H1 (cell line): ENCODE data around the gene FOXA3. TPM values are rescaled to one million over a fixed set of nuclear protein-coding genes. Genes with fewer than 3 reads are reported as not detected.

Experiments used
- CTCF ChIA-PET: fragments of 300-600 bp; sonication (Branson Sonifier 250); formaldehyde crosslinking; loops from one replicate; lab custom pipeline; 2021; ENCODE audit not compliant: partially characterized antibody; lab: Charles Lee
- POLR2A ChIA-PET: fragments of 300-600 bp; sonication (Branson Sonifier 250); formaldehyde crosslinking; loops from one replicate; lab custom pipeline; 2021; ENCODE audit warnings: inconsistent platforms; ENCODE audit not compliant: partially characterized antibody; lab: Charles Lee
- DNase-seq, 2 experiments: peaks; one replicate each; pipeline versions ENCODE4 v3.0.0 to v3.0.0-alpha.2; 2010 to 2022; ENCODE audit warnings: low spot score in 2 of 2, low read depth in 1 of 2, mixed read lengths in 1 of 2
- FAIRE-seq: peaks from 2 replicates; lab custom pipeline; 2011; peaks lifted over from hg19 to GRCh38; lab: Jason Lieb, UNC
- H2AFZ ChIP-seq: 2 replicates; pipeline ENCODE4 v1.8.1; 2012; ENCODE audit warnings: low read length, inconsistent platforms
- H2AK5ac ChIP-seq: 2 replicates; pipeline ENCODE4 v1.6.1; 2013; ENCODE audit warnings: low read depth, low read length
- H2BK120ac ChIP-seq: replicated peaks from 2 replicates; pipeline ENCODE3; 2013; ENCODE audit warnings: low read depth, low read length, inconsistent platforms
- H2BK12ac ChIP-seq: 2 replicates; pipeline ENCODE4 v1.6.1; 2013; ENCODE audit warnings: low read depth, low read length
- H2BK15ac ChIP-seq: 2 replicates; pipeline ENCODE4 v1.6.1; 2013; ENCODE audit warnings: low read length
- H2BK20ac ChIP-seq: 2 replicates; pipeline ENCODE4 v1.6.1; 2013; ENCODE audit warnings: low read length
- H2BK5ac ChIP-seq: 2 replicates; pipeline ENCODE4 v1.6.1; 2013; ENCODE audit warnings: low read depth, low read length
- H3K14ac ChIP-seq: 2 replicates; pipeline ENCODE4 v1.6.1; 2013; ENCODE audit warnings: inconsistent platforms; ENCODE audit not compliant: insufficient read length
- H3K18ac ChIP-seq: 2 replicates; pipeline ENCODE4 v1.6.1; 2013; ENCODE audit warnings: low read length; ENCODE audit errors: extremely low read depth
- H3K23ac ChIP-seq: 2 replicates; pipeline ENCODE4 v1.6.1; 2013; ENCODE audit warnings: inconsistent platforms; ENCODE audit not compliant: insufficient read length
- H3K23me2 ChIP-seq: 2 replicates; pipeline ENCODE4 v1.6.1; 2013; ENCODE audit warnings: low read depth, low read length
- H3K27ac ChIP-seq: 2 replicates; pipeline ENCODE4 v1.6.1; 2011; ENCODE audit warnings: low read depth, low read length, inconsistent platforms
- H3K27me3 ChIP-seq, 4 experiments: replicated peaks in 1 of 4; 1 replicate in 1 of 4; 2 replicates in 3 of 4; pipeline versions ENCODE4 v1.6.1 to v1.8.1; 2011 to 2013; ENCODE audit warnings: low read length in 3 of 4, mild to moderate bottlenecking in 3 of 4, inconsistent platforms in 2 of 4, mixed read lengths in 2 of 4, moderate library complexity in 1 of 4; ENCODE audit not compliant: control insufficient read depth in 3 of 4, insufficient read depth in 3 of 4; ENCODE audit errors: extremely low read depth in 1 of 4
- H3K36me3 ChIP-seq, 4 experiments: 2 replicates each; pipeline versions ENCODE4 v1.6.1 to v1.8.1; 2011 to 2013; ENCODE audit warnings: mild to moderate bottlenecking in 4 of 4, low read length in 3 of 4, moderate library complexity in 2 of 4, control low read depth in 1 of 4, inconsistent platforms in 1 of 4; ENCODE audit not compliant: insufficient read depth in 4 of 4, control insufficient read depth in 2 of 4
- H3K4ac ChIP-seq: replicated peaks from 2 replicates; pipeline ENCODE3; 2013; ENCODE audit warnings: low read length, low read depth, mixed read lengths, inconsistent platforms; ENCODE audit not compliant: insufficient read length
- H3K4me1 ChIP-seq, 4 experiments: replicated peaks in 1 of 4; 1 replicate in 1 of 4; 2 replicates in 3 of 4; pipeline versions ENCODE4 v1.6.1 to v1.8.1; 2011 to 2013; ENCODE audit warnings: low read length in 3 of 4, inconsistent platforms in 2 of 4, mixed read lengths in 1 of 4; ENCODE audit not compliant: insufficient read depth in 4 of 4, control insufficient read depth in 3 of 4
- H3K4me2 ChIP-seq, 2 experiments: 2 replicates each; pipeline versions ENCODE4 v1.6.1 to v1.8.1; 2011 to 2013; ENCODE audit warnings: low read depth in 2 of 2, low read length in 2 of 2, control low read depth in 1 of 2, inconsistent platforms in 1 of 2, mild to moderate bottlenecking in 1 of 2; ENCODE audit not compliant: insufficient read depth in 1 of 2
- H3K4me3 ChIP-seq, 4 experiments: fragments of 200-600, 300-600 bp in 1 of 4; sonication (generic), shearing (Covaris generic), sonication (Bioruptor Twin) in 1 of 4; 2 replicates each; pipeline versions ENCODE4 v1.5.1 to v1.8.1; 2011 to 2016; ENCODE audit warnings: low read length in 4 of 4, low read depth in 3 of 4, control low read depth in 2 of 4, inconsistent platforms in 2 of 4, mild to moderate bottlenecking in 2 of 4, mixed read lengths in 1 of 4, moderate library complexity in 1 of 4; ENCODE audit not compliant: insufficient read depth in 2 of 4; ENCODE audit errors: extremely low read depth in 1 of 4
- H3K56ac ChIP-seq: replicated peaks from 2 replicates; pipeline ENCODE3; 2013; ENCODE audit warnings: low read depth, mild to moderate bottlenecking, mixed read lengths, low read length, inconsistent platforms; ENCODE audit not compliant: insufficient read length
- H3K79me1 ChIP-seq: 2 replicates; pipeline ENCODE4 v1.6.1; 2013; ENCODE audit warnings: low read depth, low read length, control low read depth
- H3K79me2 ChIP-seq, 2 experiments: 2 replicates each; pipeline versions ENCODE4 v1.6.1 to v1.8.1; 2012 to 2013; ENCODE audit warnings: low read length in 2 of 2, mild to moderate bottlenecking in 2 of 2, inconsistent platforms in 1 of 2; ENCODE audit not compliant: insufficient read depth in 2 of 2, control insufficient read depth in 1 of 2
- H3K9ac ChIP-seq, 4 experiments: replicated peaks in 1 of 4; 1 replicate in 1 of 4; 2 replicates in 3 of 4; pipeline versions ENCODE4 v1.6.1 to v1.8.1; 2011 to 2013; ENCODE audit warnings: low read depth in 3 of 4, low read length in 3 of 4, control low read depth in 2 of 4, mild to moderate bottlenecking in 2 of 4, moderate library complexity in 2 of 4, inconsistent platforms in 1 of 4; ENCODE audit errors: extremely low read depth in 1 of 4
- H3K9me3 ChIP-seq, 2 experiments: 2 replicates each; pipeline versions ENCODE4 v1.6.1 to v1.8.1; 2012 to 2013; ENCODE audit warnings: mild to moderate bottlenecking in 2 of 2, moderate library complexity in 2 of 2, control low read depth in 1 of 2, inconsistent platforms in 1 of 2, low read depth in 1 of 2, low read length in 1 of 2, mixed read lengths in 1 of 2; ENCODE audit not compliant: insufficient read depth in 2 of 2
- H4K20me1 ChIP-seq, 2 experiments: replicated peaks in 1 of 2; 2 replicates each; pipeline versions ENCODE3 to v1.8.1; 2011 to 2013; ENCODE audit warnings: inconsistent platforms in 2 of 2, low read length in 2 of 2, mild to moderate bottlenecking in 1 of 2; ENCODE audit not compliant: insufficient read depth in 2 of 2, control insufficient read depth in 1 of 2
- H4K5ac ChIP-seq: 2 replicates; pipeline ENCODE4 v1.6.1; 2013; ENCODE audit warnings: low read length, low read depth, mixed read lengths, inconsistent platforms; ENCODE audit not compliant: insufficient read length
- H4K8ac ChIP-seq: 2 replicates; pipeline ENCODE4 v1.8.0; 2013; ENCODE audit warnings: mild to moderate bottlenecking, moderate library complexity, low read length, inconsistent platforms; ENCODE audit not compliant: insufficient read depth; ENCODE audit errors: extremely low read depth
- H4K91ac ChIP-seq: replicated peaks from 2 replicates; pipeline ENCODE3; 2013; ENCODE audit warnings: low read length, mixed read lengths, inconsistent platforms; ENCODE audit not compliant: insufficient read length
- CBX5 ChIP-seq: fragments of 300-800, 300-1000 bp; sonication (generic); IDR thresholded peaks from 2 replicates; pipeline ENCODE4 v1.7.1; 2016; ENCODE audit warnings: antibody characterized with exemption, low read length, low read depth
- CBX8 ChIP-seq: fragments of 300-800, 300-1000 bp; sonication (generic); IDR thresholded peaks from 2 replicates; pipeline ENCODE4 v1.7.1; 2016; ENCODE audit warnings: low read depth, low read length, borderline replicate concordance
- FOSL1 ChIP-seq: IDR thresholded peaks from 2 replicates; pipeline ENCODE4 v1.6.1; 2011; ENCODE audit warnings: mild to moderate bottlenecking, low read depth, low read length, moderate library complexity; ENCODE audit not compliant: insufficient read depth
- GABPA ChIP-seq: IDR thresholded peaks from 2 replicates; pipeline ENCODE4 v1.6.1; 2011; ENCODE audit warnings: mild to moderate bottlenecking, low read length, moderate library complexity, borderline replicate concordance; ENCODE audit not compliant: insufficient read depth
- RAD21 ChIP-seq, 2 experiments: IDR thresholded peaks in 1 of 2; conservative IDR thresholded peaks in 1 of 2; 2 replicates each; pipeline ENCODE4 v1.6.1; 2011; ENCODE audit warnings: low read depth in 2 of 2, low read length in 2 of 2, improper control_type of control experiment in 1 of 2, inconsistent platforms in 1 of 2, mild to moderate bottlenecking in 1 of 2, moderate library complexity in 1 of 2
- RXRA ChIP-seq: IDR thresholded peaks from 2 replicates; pipeline ENCODE4 v1.6.1; 2011; ENCODE audit warnings: low read depth, mild to moderate bottlenecking, low read length, moderate library complexity; ENCODE audit not compliant: insufficient read depth
- SAP30 ChIP-seq: fragments of 300-600 bp; sonication (generic); IDR thresholded peaks from 2 replicates; pipeline ENCODE4 v1.7.1; 2012; ENCODE audit warnings: low read length, moderate library complexity, mild to moderate bottlenecking, inconsistent platforms; ENCODE audit not compliant: insufficient read depth, insufficient replicate concordance
- TEAD4 ChIP-seq: IDR thresholded peaks from 2 replicates; pipeline ENCODE4 v1.6.1; 2012; ENCODE audit warnings: low read depth, low read length, inconsistent platforms, mixed read lengths
- USF2 ChIP-seq: IDR thresholded peaks from 2 replicates; pipeline ENCODE4 v1.6.1; 2011; ENCODE audit warnings: low read length, improper control_type of control experiment
- WGBS, 2 experiments: shearing (Covaris generic) in 1 of 2; methylation state at CpG; one replicate each; pipeline versions ENCODE4 v1.1.6 to v1.1.7; 2013 to 2015; ENCODE audit warnings: low lambda C conversion rate in 2 of 2, mixed read lengths in 2 of 2, inconsistent platforms in 1 of 2, low coverage in 1 of 2, missing lambda C conversion rate in 1 of 2; ENCODE audit not compliant: insufficient replicate concordance in 2 of 2, insufficient coverage in 1 of 2, insufficient read length in 1 of 2; ENCODE audit errors: extremely low coverage in 1 of 2, missing lambda C conversion rate in 1 of 2; 5-methylcytosine and 5-hydroxymethylcytosine counted together
- polyA plus RNA-seq, 7 experiments: library from polyadenylated mRNA; depleted of rRNA in 3 of 7; stranded (reverse) in 5 of 7; unstranded in 2 of 7; fragments of >200 nt in 5 of 7; fragments of 200-250 nt in 2 of 7; gene quantifications; 1 replicate in 5 of 7; 2 replicates in 1 of 7; 4 replicates in 1 of 7; pipeline versions ENCODE4 v1.2.1 to v1.2.3, GENCODE V29; 2011 to 2013; ENCODE audit warnings: missing spikeins in 2 of 7, mixed read lengths in 2 of 7
- total RNA-seq: library from RNA; stranded (reverse); fragmentation: NEBNext Ultra II Directional; extraction: Animal tissue kit (Norgen Biotek cat#: 25700); gene quantifications from 2 replicates; pipeline ENCODE4 v1.2.1, GENCODE V29; 2021
- TF ChIP-seq, protein P1 (sequence below): IDR thresholded peaks from 2 replicates; pipeline ENCODE4 v1.6.1; 2011; ENCODE audit warnings: low read depth, mild to moderate bottlenecking, low read length; ENCODE audit not compliant: insufficient read depth
- TF ChIP-seq, protein P2 (sequence below): IDR thresholded peaks from 2 replicates; pipeline ENCODE4 v1.6.1; 2012; ENCODE audit warnings: inconsistent platforms

The FOXA3 gene
- total and polyA plus RNA-seq, 2 of the 8 experiments (the other 6 are each of a cell fraction or from before 2014, with no cell fraction given): 20.2 to 49.1 TPM

GRCh38 chr19:45918721-45919120, 54.6 kb downstream of the FOXA3 start:
- POLR2A ChIA-PET: no interaction called here
- Histone ChIP-seq H4K5ac (no peak overlapping the region), H3K23me2 (no peaks in the 10 kb centered on the region), H2BK15ac (no peak overlapping the region), H3K9me3 (no peaks in the 10 kb centered on the region), H2AK5ac (no peak overlapping the region), H3K27me3 (no peaks in the 10 kb centered on the region), H3K27ac (no peak overlapping the region), H4K8ac (no peak overlapping the region), H3K36me3 (no peaks in the 10 kb centered on the region), H3K9ac (no peak overlapping the region), H2BK120ac (no peak overlapping the region), H4K20me1 (no peaks in the 10 kb centered on the region), H2BK20ac (no peak overlapping the region), H2BK12ac (no peak overlapping the region), H3K4me1 (peaks cover 0 to 3% (median 0%) of the 10 kb centered on the region in 4 experiments; a peak in 4 of 7 replicates), H3K23ac (no peak overlapping the region), H3K79me2 (no peaks in the 10 kb centered on the region), H3K4ac (no peak overlapping the region), H2BK5ac (no peak overlapping the region), H3K4me2 (no peak overlapping the region), H3K14ac (no peak overlapping the region), H4K91ac (no peak overlapping the region), H3K56ac (no peak overlapping the region), H3K18ac (no peak overlapping the region), H3K79me1 (no peaks in the 10 kb centered on the region), H2AFZ (no peak overlapping the region), H3K4me3 (no peak overlapping the region)
- 87% methylated on average over 3 of the region's 4 CpGs; no CpG with 5 or more reads in 1 of the 2 experiments for WGBS, 2 experiments
- FAIRE-seq: no peak
- no peak for DNase-seq
- CTCF ChIA-PET: interaction anchor here (0.6 to 1.3 kb wide), 2 partner anchors 35 to 45 kb away, joined by 3 read pairs; no protein-coding TSS in a partner anchor
- TF ChIP-seq, protein P1, sequence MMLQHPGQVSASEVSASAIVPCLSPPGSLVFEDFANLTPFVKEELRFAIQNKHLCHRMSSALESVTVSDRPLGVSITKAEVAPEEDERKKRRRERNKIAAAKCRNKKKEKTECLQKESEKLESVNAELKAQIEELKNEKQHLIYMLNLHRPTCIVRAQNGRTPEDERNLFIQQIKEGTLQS: no peak
- no peak for TF ChIP-seq FOSL1
- TF ChIP-seq RAD21 (IDR thresholded peaks at IDR 0.05 in 1 of 2, conservative IDR thresholded peaks at IDR 0.05 in 1 of 2; ENCODE audit: low read depth in 2 of 2, low read length in 2 of 2): no peak
- TF ChIP-seq, protein P2, sequence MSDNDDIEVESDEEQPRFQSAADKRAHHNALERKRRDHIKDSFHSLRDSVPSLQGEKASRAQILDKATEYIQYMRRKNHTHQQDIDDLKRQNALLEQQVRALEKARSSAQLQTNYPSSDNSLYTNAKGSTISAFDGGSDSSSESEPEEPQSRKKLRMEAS: no peak
- TF ChIP-seq RXRA: no peak
- no peak for TF ChIP-seq CBX8
- TF ChIP-seq SAP30: no peak
- TF ChIP-seq TEAD4: no peak
- TF ChIP-seq USF2: no peak
- no peak for TF ChIP-seq CBX5
- TF ChIP-seq GABPA: no peak
